Bronchial epithelial cell (primary cell): ENCODE results near the gene SCP2. TPM values are rescaled to one million over a fixed set of nuclear protein-coding genes. Genes with fewer than 3 reads are reported as not detected.

Source experiments
- DNase-seq: peaks from one replicate; pipeline ENCODE4 v3.0.0-alpha.2; 2010; ENCODE audit warnings: low read depth
- FAIRE-seq: peaks from 2 replicates; lab custom pipeline; 2011; peaks lifted over from hg19 to GRCh38; lab: Jason Lieb, UNC
- H3K27me3 ChIP-seq: 2 replicates; pipeline ENCODE4 v1.5.1; 2011; ENCODE audit warnings: low read length; ENCODE audit not compliant: control insufficient read depth, insufficient read depth
- H3K36me3 ChIP-seq: 2 replicates; pipeline ENCODE4 v1.5.1; 2011; ENCODE audit warnings: low read length; ENCODE audit not compliant: control insufficient read depth, insufficient read depth
- H3K4me3 ChIP-seq: 2 replicates; pipeline ENCODE4 v1.5.1; 2011; ENCODE audit warnings: mild to moderate bottlenecking, low read depth, low read length, control low read depth
- CTCF ChIP-seq: IDR thresholded peaks from 2 replicates; pipeline ENCODE4 v1.5.1; 2011; ENCODE audit warnings: mild to moderate bottlenecking, moderate library complexity, low read length, control low read depth, inconsistent platforms; ENCODE audit not compliant: insufficient read depth, severe bottlenecking
- total RNA-seq: library from RNA; depleted of rRNA; stranded (reverse); fragments of >200 nt; gene quantifications from 2 replicates; pipeline ENCODE4 v1.2.1, GENCODE V29; 2014

Gene SCP2
- total RNA-seq, 1 donor from 2014 or later = 65.8 TPM

- no peak overlapping the region for H3K4me3 ChIP-seq
- FAIRE-seq (peak; percentile 79), DNase-seq (no peak)
- no peaks in the 10 kb centered on the region for H3K27me3 ChIP-seq
- no peaks in the 10 kb centered on the region for H3K36me3 ChIP-seq
- TF ChIP-seq CTCF = no peak
Observed at GRCh38 chr1:52914463-52914862, 12.6 kb upstream of the SCP2 start.

- no peaks in the 10 kb centered on the region for H3K36me3 ChIP-seq
- DNase-seq = no peak
- H3K27me3 ChIP-seq = no peaks in the 10 kb centered on the region
- no peak for TF ChIP-seq CTCF
- FAIRE-seq = no peak
- H3K4me3 ChIP-seq = no peak overlapping the region
Observed at GRCh38 chr1:52915211-52915854, 11.7 kb upstream of the SCP2 start.

- no peaks in the 10 kb centered on the region for H3K27me3 ChIP-seq
- FAIRE-seq (peak; percentile 43), DNase-seq (no peak)
- H3K36me3 ChIP-seq = no peaks in the 10 kb centered on the region
- no peak overlapping the region for H3K4me3 ChIP-seq
- no peak for TF ChIP-seq CTCF
Observed at GRCh38 chr1:52915855-52916220, 11.2 kb upstream of the SCP2 start.

- no peaks in the 10 kb centered on the region for H3K36me3 ChIP-seq
- TF ChIP-seq CTCF = no peak
- FAIRE-seq (no peak), DNase-seq (no peak)
- no peaks in the 10 kb centered on the region for H3K27me3 ChIP-seq
- no peak overlapping the region for H3K4me3 ChIP-seq
Observed at GRCh38 chr1:52916241-52916975, 10.7 kb upstream of the SCP2 start.

GRCh38 chr1:52917156-52917555 lies 9.9 kb upstream of the SCP2 start:
- no peak for DNase-seq
- Histone ChIP-seq H3K4me3 (no peak overlapping the region), H3K27me3 (no peaks in the 10 kb centered on the region), H3K36me3 (no peaks in the 10 kb centered on the region)
- no peak for TF ChIP-seq CTCF
- FAIRE-seq = no peak
